Small intestine (tissue), 7 donors: ENCODE results near the gene LINGO3. TPM values are rescaled to one million over a fixed set of nuclear protein-coding genes. Genes with fewer than 3 reads are reported as not detected.

Experiments used
- DNase-seq, 2 donors: peaks; one replicate each; pipeline versions ENCODE4 v3.0.0 to v3.0.0-alpha.2; 2013
- FAIRE-seq: peaks from 2 replicates; lab custom pipeline; 2012; peaks lifted over from hg19 to GRCh38; lab: Jason Lieb, UNC
- H3K27ac ChIP-seq, 3 donors: one replicate each; pipeline ENCODE4 v1.5.1; 2013; ENCODE audit warnings: low read length in 2 of 3, mild to moderate bottlenecking in 2 of 3, control low read depth in 1 of 3, inconsistent platforms in 1 of 3, low read depth in 1 of 3, moderate library complexity in 1 of 3
- H3K27me3 ChIP-seq, 3 donors: one replicate each; pipeline ENCODE4 v1.6.1; 2013; ENCODE audit warnings: low read length in 3 of 3, inconsistent platforms in 1 of 3; ENCODE audit not compliant: control insufficient read depth in 3 of 3, insufficient read depth in 3 of 3
- H3K36me3 ChIP-seq, 3 donors: one replicate each; pipeline ENCODE4 v1.6.1; 2013; ENCODE audit warnings: low read length in 3 of 3, inconsistent platforms in 1 of 3, low read depth in 1 of 3, mild to moderate bottlenecking in 1 of 3, moderate library complexity in 1 of 3; ENCODE audit not compliant: control insufficient read depth in 3 of 3, insufficient read depth in 2 of 3
- H3K4me1 ChIP-seq, 3 donors: one replicate each; pipeline ENCODE4 v1.6.1; 2013; ENCODE audit warnings: low read length in 2 of 3, inconsistent platforms in 1 of 3, low read depth in 1 of 3, mild to moderate bottlenecking in 1 of 3, moderate library complexity in 1 of 3; ENCODE audit not compliant: control insufficient read depth in 3 of 3, insufficient read depth in 2 of 3
- H3K4me3 ChIP-seq, 3 donors: one replicate each; pipeline ENCODE4 v1.5.1; 2013; ENCODE audit warnings: low read length in 3 of 3, control low read depth in 1 of 3, inconsistent platforms in 1 of 3, low read depth in 1 of 3, mild to moderate bottlenecking in 1 of 3, moderate library complexity in 1 of 3
- H3K9me3 ChIP-seq, 2 donors: one replicate each; pipeline ENCODE4 v1.6.1; 2013; ENCODE audit warnings: low read depth in 1 of 2, low read length in 1 of 2; ENCODE audit not compliant: control insufficient read depth in 2 of 2, insufficient read depth in 1 of 2
- WGBS, 3 donors: extraction: QIAGEN DNeasy Blood & Tissue Kit; methylation state at CpG; one replicate each; pipeline ENCODE4 v1.1.7; 2013; 5-methylcytosine and 5-hydroxymethylcytosine counted together
- polyA plus RNA-seq, 4 donors: library from polyadenylated mRNA; stranded (reverse) in 3 of 4; unstranded in 1 of 4; fragments of 200-250 nt in 3 of 4; fragments of 120-200 nt in 1 of 4; gene quantifications; one replicate each; pipeline versions ENCODE4 v1.2.1 to v1.2.3, GENCODE V29; 2013
- donor health status: healthy with polysubstance abuse.
- donor health status: control.
- donor health status: control.
- donor health status: Bipolar disorder and iron deficiency.
- donor health status: healthy.

The LINGO3 gene
- polyA plus RNA-seq, 4 donors = 0.13 to 0.56 TPM; not detected in 2

GRCh38 chr19:2302319-2303210 lies 5.4 kb downstream of the LINGO3 start:
- no peaks in the 10 kb centered on the region for H3K9me3 ChIP-seq
- 19 to 44% (median 35%) methylated on average over 58 to 62 of the region's 62 CpGs for WGBS, 3 donors
- H3K36me3 ChIP-seq = no peaks in the 10 kb centered on the region
- peaks cover 0 to 27% (median 0%) of the 10 kb centered on the region in 3 donors for H3K4me1 ChIP-seq
- H3K4me3 ChIP-seq = no peak overlapping the region
- DNase-seq (peak in 1 of 2 donors; percentile 70), FAIRE-seq (no peak)
- no peak overlapping the region for H3K27ac ChIP-seq
- H3K27me3 ChIP-seq = peaks cover 0 to 40% (median 11%) of the 10 kb centered on the region in 3 donors

- no peak for DNase-seq
- no peak for FAIRE-seq
- H3K4me3 ChIP-seq = no peak overlapping the region
- no peaks in the 10 kb centered on the region for H3K9me3 ChIP-seq
- peaks cover 0 to 23% (median 0%) of the 10 kb centered on the region in 3 donors for H3K4me1 ChIP-seq
- H3K27ac ChIP-seq = no peak overlapping the region
- peaks cover 0 to 33% (median 4%) of the 10 kb centered on the region in 3 donors for H3K27me3 ChIP-seq
- WGBS, 3 donors = 48 to 74% (median 68%) methylated on average over 17 of the region's 17 CpGs
- H3K36me3 ChIP-seq = no peaks in the 10 kb centered on the region
Observed at GRCh38 chr19:2300533-2300932, 7.4 kb downstream of the LINGO3 start.

GRCh38 chr19:2296141-2296540 lies 11.8 kb downstream of the LINGO3 start:
- Histone ChIP-seq H3K36me3 (no peaks in the 10 kb centered on the region), H3K4me3 (no peak overlapping the region), H3K27ac (no peak overlapping the region), H3K27me3 (peaks cover 11 to 50% (median 12%) of the 10 kb centered on the region in 3 donors), H3K4me1 (no peaks in the 10 kb centered on the region), H3K9me3 (no peaks in the 10 kb centered on the region)
- FAIRE-seq (no peak), DNase-seq (no peak)
- 43 to 80% (median 65%) methylated on average over 16 of the region's 16 CpGs for WGBS, 3 donors

DNA sequence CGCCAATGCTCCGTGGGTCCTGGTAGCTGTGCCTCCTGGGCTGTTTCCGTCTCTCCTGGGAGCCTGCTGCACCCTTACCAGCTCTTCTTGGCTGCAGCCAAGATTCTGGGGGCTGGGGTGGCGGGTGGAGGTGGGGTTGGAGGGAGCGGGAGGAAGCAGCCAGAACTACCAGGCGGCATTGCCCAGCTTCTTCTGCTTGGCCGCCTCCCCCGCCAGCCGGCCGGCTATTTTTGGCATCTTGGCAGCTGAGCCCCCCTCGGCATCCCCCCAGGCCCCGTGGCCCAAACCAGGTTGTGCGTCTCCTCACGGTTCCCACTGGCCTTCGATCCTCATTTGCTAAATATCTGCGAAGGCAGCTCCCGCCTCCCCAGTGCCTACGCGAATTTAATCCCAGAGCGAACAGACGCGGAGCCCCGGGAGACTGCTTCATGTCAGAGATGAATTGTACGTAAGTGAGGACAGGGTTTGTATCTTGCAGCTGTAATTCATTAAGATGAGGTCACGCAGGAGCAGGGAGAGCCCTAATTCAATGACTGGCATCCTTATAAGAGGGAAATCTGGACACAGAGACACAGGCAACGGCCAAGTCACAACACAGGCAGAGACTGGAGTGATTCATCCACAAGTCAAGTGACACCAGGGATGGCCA lies 13.1 kb downstream of the LINGO3 start:
- H3K4me3 ChIP-seq = no peak overlapping the region
- WGBS, 3 donors = 12 to 36% (median 34%) methylated on average over 23 to 26 of the region's 26 CpGs
- DNase-seq (no peak), FAIRE-seq (no peak)
- H3K4me1 ChIP-seq = peaks cover 0 to 3% (median 0%) of the 10 kb centered on the region in 3 donors
- H3K27ac ChIP-seq = no peak overlapping the region
- no peaks in the 10 kb centered on the region for H3K9me3 ChIP-seq
- H3K36me3 ChIP-seq = no peaks in the 10 kb centered on the region
- H3K27me3 ChIP-seq = peaks cover 17 to 59% (median 17%) of the 10 kb centered on the region in 3 donors

DNA sequence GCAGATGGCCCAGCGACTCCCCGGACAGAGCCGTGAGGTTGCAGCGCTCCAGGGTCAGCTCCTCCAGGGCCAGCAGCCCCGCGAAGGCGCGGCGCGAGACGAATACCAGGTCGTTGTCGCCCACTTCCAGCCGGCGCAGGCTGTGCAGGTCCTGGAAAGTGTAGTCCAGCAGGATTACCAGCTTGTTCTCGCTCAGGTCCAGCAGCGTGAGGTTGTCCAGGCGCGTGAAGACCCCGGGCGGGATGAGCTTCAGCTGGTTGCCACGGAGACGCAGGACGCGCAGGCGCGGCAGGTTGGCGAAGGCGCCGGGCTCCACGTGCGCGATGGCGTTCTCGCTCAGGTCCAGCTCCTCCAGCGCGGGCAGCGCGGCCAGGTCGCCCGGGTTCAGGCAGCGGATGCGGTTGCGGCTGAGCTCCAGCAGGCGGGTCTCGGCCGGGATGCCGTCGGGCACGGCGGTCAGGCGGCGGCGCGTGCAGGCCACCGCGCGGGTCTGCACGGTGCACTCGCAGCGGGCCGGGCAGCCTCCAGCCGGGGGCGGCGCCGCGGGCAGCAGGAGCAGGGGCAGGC lies 16.7 kb downstream of the LINGO3 start:
- WGBS, 3 donors = 13 to 22% (median 20%) methylated on average over 58 to 67 of the region's 67 CpGs
- FAIRE-seq = no peak
- H3K27ac ChIP-seq = no peak overlapping the region
- peak overlapping the region in 2 of 3 donors; percentile 40 to 55 for H3K4me3 ChIP-seq
- peaks cover 0 to 3% (median 0%) of the 10 kb centered on the region in 3 donors for H3K4me1 ChIP-seq
- H3K9me3 ChIP-seq = no peaks in the 10 kb centered on the region
- peaks cover 17 to 91% (median 26%) of the 10 kb centered on the region in 3 donors for H3K27me3 ChIP-seq
- peak in 1 of 2 donors; percentile 46 for DNase-seq
- no peaks in the 10 kb centered on the region for H3K36me3 ChIP-seq

- FAIRE-seq = no peak
- Histone ChIP-seq H3K9me3 (no peaks in the 10 kb centered on the region), H3K4me3 (peak overlapping the region in 2 of 3 donors; percentile 40 to 55), H3K36me3 (no peaks in the 10 kb centered on the region), H3K4me1 (peaks cover 0 to 3% (median 0%) of the 10 kb centered on the region in 3 donors), H3K27me3 (peaks cover 13 to 91% (median 26%) of the 10 kb centered on the region in 3 donors), H3K27ac (peak overlapping the region in 1 of 3 donors; percentile 63)
- DNase-seq = peak in 1 of 2 donors; percentile 44
- 2 to 3% (median 3%) methylated on average over 57 to 82 of the region's 82 CpGs for whole genome bisulfite sequencing, 3 donors
Observed at GRCh38 chr19:2290441-2291184, 17.3 kb downstream of the LINGO3 start.

- 1% methylated on average over 51 to 74 of the region's 74 CpGs for WGBS, 3 donors
- peak overlapping the region in 1 of 3 donors; percentile 63 for H3K27ac ChIP-seq
- FAIRE-seq (no peak), DNase-seq (peak in 1 of 2 donors; percentile 41)
- H3K27me3 ChIP-seq = peaks cover 13 to 87% (median 26%) of the 10 kb centered on the region in 3 donors
- H3K4me3 ChIP-seq = peak overlapping the region in 2 of 3 donors; percentile 40 to 55
- no peaks in the 10 kb centered on the region for H3K9me3 ChIP-seq
- H3K4me1 ChIP-seq = peaks cover 0 to 3% (median 0%) of the 10 kb centered on the region in 3 donors
- no peaks in the 10 kb centered on the region for H3K36me3 ChIP-seq
Observed at GRCh38 chr19:2289714-2290435, 18.1 kb downstream of the LINGO3 start.
